Smooth muscle cell (in vitro differentiated cells): ENCODE results near the gene HNRNPAB. TPM values are rescaled to one million over a fixed set of nuclear protein-coding genes. Genes with fewer than 3 reads are reported as not detected.

Experiments
- DNase-seq: peaks from one replicate; lab custom pipeline; 2025; ENCODE audit not compliant: unreplicated experiment; lab: John Stamatoyannopoulos, UW
- H2AFZ ChIP-seq: fragments of 200-600 bp; sonication (generic); 2 replicates; pipeline ENCODE4 v1.6.0; 2016; ENCODE audit warnings: antibody characterized with exemption, low read depth, mild to moderate bottlenecking
- H3F3A ChIP-seq: fragments of 200-600 bp; sonication (generic); 2 replicates; pipeline ENCODE4 v1.6.0; 2017; ENCODE audit warnings: antibody characterized with exemption, low read depth
- H3K27ac ChIP-seq: fragments of 200-600 bp; sonication (generic); 2 replicates; pipeline ENCODE4 v1.5.1; 2016; ENCODE audit warnings: low read depth, mild to moderate bottlenecking
- H3K27me3 ChIP-seq: fragments of 200-600 bp; sonication (generic); 2 replicates; pipeline ENCODE4 v1.6.1; 2016; ENCODE audit warnings: low read depth, mild to moderate bottlenecking
- H3K36me3 ChIP-seq: fragments of 200-600 bp; sonication (generic); 2 replicates; pipeline ENCODE4 v1.5.1; 2016; ENCODE audit warnings: low read depth
- H3K4me1 ChIP-seq: fragments of 200-600 bp; sonication (generic); 2 replicates; pipeline ENCODE4 v1.5.1; 2016; ENCODE audit warnings: low read depth
- H3K4me2 ChIP-seq: fragments of 200-600 bp; sonication (generic); 2 replicates; pipeline ENCODE4 v1.6.0; 2016; ENCODE audit warnings: mild to moderate bottlenecking
- H3K4me3 ChIP-seq: fragments of 200-600 bp; sonication (generic); 2 replicates; pipeline ENCODE4 v1.5.1; 2016; ENCODE audit warnings: mild to moderate bottlenecking
- H3K79me2 ChIP-seq: fragments of 200-600 bp; sonication (generic); 2 replicates; pipeline ENCODE4 v1.6.0; 2016; ENCODE audit warnings: low read depth, mild to moderate bottlenecking
- H3K9ac ChIP-seq: fragments of 200-600 bp; sonication (generic); 2 replicates; pipeline ENCODE4 v1.6.0; 2016; ENCODE audit warnings: low read depth
- H3K9me3 ChIP-seq: fragments of 200-600 bp; sonication (generic); replicated peaks from 2 replicates; pipeline ENCODE4 v1.5.1; 2016; ENCODE audit warnings: low read depth
- H4K20me1 ChIP-seq: fragments of 200-600 bp; sonication (generic); 2 replicates; pipeline ENCODE4 v1.6.0; 2016; ENCODE audit warnings: low read depth
- WGBS: methylation state at CpG from one replicate; pipeline ENCODE4 v1.1.7; 2016; ENCODE audit warnings: low lambda C conversion rate; 5-methylcytosine and 5-hydroxymethylcytosine counted together
- polyA plus RNA-seq: library from polyadenylated mRNA; unstranded; fragments of >200 nt; fragmentation: Nextera tagmentation; extraction: Ambion mirVana; gene quantifications from 2 replicates; pipeline ENCODE4 v1.2.1, GENCODE V29; 2016
- total RNA-seq: library from RNA; depleted of rRNA; stranded (reverse); fragments of >200 nt; gene quantifications from 2 replicates; pipeline ENCODE4 v1.2.3, GENCODE V29; 2014
- TF ChIP-seq, protein P1 (sequence below): fragments of 200-600 bp; sonication (generic); IDR thresholded peaks from 2 replicates; pipeline ENCODE4 v1.5.1; 2017; ENCODE audit warnings: borderline replicate concordance, mild to moderate bottlenecking, antibody characterized with exemption; ENCODE audit not compliant: insufficient read depth, poor library complexity, severe bottlenecking

Gene HNRNPAB
- total and polyA plus RNA-seq, 2 experiments from 2014 or later, result 79.3 to 170 TPM

DNA sequence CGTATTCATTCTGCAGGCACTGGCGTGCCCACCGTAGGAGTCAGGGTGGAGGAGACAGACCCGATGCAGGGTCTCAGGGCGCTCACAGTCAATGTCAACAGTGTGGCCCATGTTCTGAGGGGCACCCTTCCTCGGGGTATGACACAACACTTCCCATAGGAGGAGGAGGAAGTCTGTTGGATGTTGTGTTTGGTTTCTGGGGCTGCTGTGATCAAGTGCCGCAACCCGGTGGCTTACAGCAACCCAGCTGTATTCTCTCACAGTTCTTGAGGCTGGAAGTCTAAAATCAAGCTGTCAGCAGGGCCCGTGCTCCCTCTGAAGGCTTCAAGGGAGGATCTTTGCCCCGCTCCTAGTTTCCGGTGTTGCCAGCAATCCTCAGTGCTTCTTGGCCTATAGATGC, 5.6 kb upstream of the HNRNPAB start:
- DNase-seq, result no peak
- Histone ChIP-seq H3K27ac (no peak overlapping the region), H3K79me2 (no peaks in the 10 kb centered on the region), H3K36me3 (no peaks in the 10 kb centered on the region), H3F3A (no peaks in the 10 kb centered on the region), H3K27me3 (no peaks in the 10 kb centered on the region), H4K20me1 (no peaks in the 10 kb centered on the region), H2AFZ (no peak overlapping the region), H3K4me3 (no peak overlapping the region), H3K9ac (no peak overlapping the region), H3K4me1 (peaks cover 7% of the 10 kb centered on the region), H3K4me2 (no peak overlapping the region), H3K9me3 (no peaks in the 10 kb centered on the region)
- TF ChIP-seq, protein P1, sequence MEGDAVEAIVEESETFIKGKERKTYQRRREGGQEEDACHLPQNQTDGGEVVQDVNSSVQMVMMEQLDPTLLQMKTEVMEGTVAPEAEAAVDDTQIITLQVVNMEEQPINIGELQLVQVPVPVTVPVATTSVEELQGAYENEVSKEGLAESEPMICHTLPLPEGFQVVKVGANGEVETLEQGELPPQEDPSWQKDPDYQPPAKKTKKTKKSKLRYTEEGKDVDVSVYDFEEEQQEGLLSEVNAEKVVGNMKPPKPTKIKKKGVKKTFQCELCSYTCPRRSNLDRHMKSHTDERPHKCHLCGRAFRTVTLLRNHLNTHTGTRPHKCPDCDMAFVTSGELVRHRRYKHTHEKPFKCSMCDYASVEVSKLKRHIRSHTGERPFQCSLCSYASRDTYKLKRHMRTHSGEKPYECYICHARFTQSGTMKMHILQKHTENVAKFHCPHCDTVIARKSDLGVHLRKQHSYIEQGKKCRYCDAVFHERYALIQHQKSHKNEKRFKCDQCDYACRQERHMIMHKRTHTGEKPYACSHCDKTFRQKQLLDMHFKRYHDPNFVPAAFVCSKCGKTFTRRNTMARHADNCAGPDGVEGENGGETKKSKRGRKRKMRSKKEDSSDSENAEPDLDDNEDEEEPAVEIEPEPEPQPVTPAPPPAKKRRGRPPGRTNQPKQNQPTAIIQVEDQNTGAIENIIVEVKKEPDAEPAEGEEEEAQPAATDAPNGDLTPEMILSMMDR, result no peak
- WGBS, result 95% methylated on average over 11 of the region's 11 CpGs

DNA sequence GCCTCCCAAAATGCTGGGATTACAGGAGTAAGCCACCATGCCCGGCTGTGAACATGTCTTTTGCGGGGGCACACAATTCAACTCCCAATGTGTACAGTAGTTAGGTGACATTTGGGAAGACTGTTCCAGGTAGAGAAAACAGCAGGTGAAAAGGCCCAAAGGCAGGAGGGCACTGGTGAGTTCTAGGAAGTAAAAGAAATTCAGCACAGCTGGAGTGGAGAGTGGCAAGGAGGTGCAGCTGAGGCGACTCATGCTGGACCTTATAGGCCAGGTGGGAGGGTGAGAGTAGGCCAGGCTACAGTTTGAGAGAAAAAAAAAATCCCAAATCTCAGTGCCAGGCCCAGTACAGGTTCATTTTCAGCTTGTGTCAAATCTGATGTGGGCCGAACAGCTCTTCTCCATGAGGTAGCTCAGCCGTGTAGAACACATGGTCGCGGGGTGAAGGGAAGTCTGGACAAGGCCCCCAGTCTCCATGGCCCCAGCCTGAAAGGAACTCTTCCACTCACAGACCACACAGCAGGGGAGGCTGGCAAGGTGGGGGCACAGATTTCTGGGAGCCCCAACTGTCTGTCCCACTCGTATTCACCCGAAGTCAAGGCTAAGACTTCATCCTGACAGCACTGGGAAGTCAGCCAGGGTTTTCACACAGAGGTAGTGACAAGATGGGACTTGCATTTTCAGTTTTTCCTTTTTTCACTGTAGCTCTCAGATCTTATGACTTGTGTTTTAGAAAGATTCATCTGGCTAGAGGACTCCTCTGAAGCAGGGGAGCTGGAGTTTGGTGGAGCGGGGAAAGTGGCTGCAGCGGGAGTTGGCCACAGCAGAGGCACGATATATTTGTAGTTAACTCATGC, 4.5 kb upstream of the HNRNPAB start:
- H3K4me2 ChIP-seq, result no peak overlapping the region
- DNase-seq, result no peak
- H3K4me3 ChIP-seq, result no peak overlapping the region
- TF ChIP-seq, protein P1, result no peak
- H3K9me3 ChIP-seq, result no peaks in the 10 kb centered on the region
- H3F3A ChIP-seq, result no peaks in the 10 kb centered on the region
- no peak overlapping the region for H3K27ac ChIP-seq
- H2AFZ ChIP-seq, result no peak overlapping the region
- H3K9ac ChIP-seq, result no peak overlapping the region
- H3K79me2 ChIP-seq, result peaks cover 4% of the 10 kb centered on the region
- no peaks in the 10 kb centered on the region for H4K20me1 ChIP-seq
- no peaks in the 10 kb centered on the region for H3K27me3 ChIP-seq
- 94% methylated on average over 12 of the region's 12 CpGs for WGBS
- H3K4me1 ChIP-seq, result peaks cover 7% of the 10 kb centered on the region
- no peaks in the 10 kb centered on the region for H3K36me3 ChIP-seq

DNA sequence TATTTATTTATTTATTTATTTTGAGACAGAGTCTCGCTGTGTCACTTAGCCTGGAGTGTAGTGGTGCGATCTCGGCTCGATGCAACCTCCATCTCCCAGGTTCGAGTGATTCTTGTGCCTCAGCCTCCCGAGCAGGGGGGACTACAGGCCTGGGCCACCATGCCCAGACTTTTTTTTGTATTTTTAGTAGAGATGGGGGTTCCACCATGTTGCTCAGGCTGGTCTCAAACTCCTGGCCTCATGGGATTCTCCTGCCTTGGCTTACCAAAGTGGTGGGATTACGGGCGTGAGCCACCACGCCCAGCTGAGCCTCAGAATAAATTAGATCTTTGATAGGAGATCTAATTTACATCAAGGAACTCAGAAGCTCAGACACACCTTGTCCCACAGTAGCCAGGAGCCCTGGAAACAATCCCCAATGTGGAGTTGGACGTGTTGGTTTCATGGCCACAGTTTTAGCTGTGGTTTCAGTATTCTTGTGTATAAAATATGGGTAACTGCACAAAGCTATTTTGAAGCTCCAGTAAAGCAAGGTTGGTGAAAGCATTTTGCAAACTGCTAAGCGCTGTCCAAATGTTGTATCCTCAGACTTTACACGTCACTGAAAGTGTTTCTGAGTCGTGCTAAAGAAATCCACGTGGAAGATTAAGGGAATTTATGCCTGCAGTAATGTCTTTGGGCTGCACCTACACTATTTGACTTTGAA, 3.0 kb upstream of the HNRNPAB start:
- 80% methylated on average over 14 of the region's 14 CpGs for whole genome bisulfite sequencing
- Histone ChIP-seq H3K36me3 (no peaks in the 10 kb centered on the region), H3K4me3 (no peak overlapping the region), H3K27ac (no peak overlapping the region), H3K27me3 (no peaks in the 10 kb centered on the region), H3K79me2 (peaks cover 19% of the 10 kb centered on the region), H4K20me1 (peaks cover 13% of the 10 kb centered on the region), H3K9ac (no peak overlapping the region), H3K4me2 (no peak overlapping the region), H3K9me3 (no peaks in the 10 kb centered on the region), H2AFZ (no peak overlapping the region), H3F3A (peaks cover 4% of the 10 kb centered on the region), H3K4me1 (peaks cover 7% of the 10 kb centered on the region)
- TF ChIP-seq, protein P1, result no peak
- DNase-seq, result no peak
